GM23248 (cell line): ENCODE data around the gene NKX1-1. TPM values are rescaled to one million over a fixed set of nuclear protein-coding genes. Genes with fewer than 3 reads are reported as not detected.

ENCODE experiments used
- DNase-seq: peaks from one replicate; pipeline ENCODE4 v3.0.0-alpha.2; 2015
- H2AFZ ChIP-seq: fragments of 200-600 bp; sonication (generic); 2 replicates; pipeline ENCODE4 v1.6.1; 2016; ENCODE audit warnings: antibody characterized with exemption
- H3F3A ChIP-seq: fragments of 200-600 bp; sonication (generic); 2 replicates; pipeline ENCODE4 v1.6.1; 2016; ENCODE audit warnings: mild to moderate bottlenecking, antibody characterized with exemption, mixed run types; ENCODE audit not compliant: insufficient read depth
- H3K27ac ChIP-seq: fragments of 200-600 bp; sonication (generic); 2 replicates; pipeline ENCODE4 v1.5.1; 2016; ENCODE audit warnings: mild to moderate bottlenecking
- H3K27me3 ChIP-seq: fragments of 200-600 bp; sonication (generic); replicated peaks from 2 replicates; pipeline ENCODE4 v1.6.1; 2016; ENCODE audit warnings: mild to moderate bottlenecking; ENCODE audit not compliant: insufficient read depth
- H3K36me3 ChIP-seq: fragments of 200-600 bp; sonication (generic); 2 replicates; pipeline ENCODE4 v1.6.1; 2016; ENCODE audit warnings: low read depth, mild to moderate bottlenecking
- H3K4me1 ChIP-seq: fragments of 200-600 bp; sonication (generic); 2 replicates; pipeline ENCODE4 v1.6.1; 2016; ENCODE audit warnings: mild to moderate bottlenecking; ENCODE audit not compliant: insufficient read depth
- H3K4me2 ChIP-seq: fragments of 200-600 bp; sonication (generic); one replicate; pipeline ENCODE4 v1.6.1; 2016; ENCODE audit warnings: mild to moderate bottlenecking; ENCODE audit not compliant: unreplicated experiment
- H3K4me3 ChIP-seq: fragments of 200-600 bp; sonication (generic); 2 replicates; pipeline ENCODE4 v1.5.1; 2016; ENCODE audit warnings: mild to moderate bottlenecking
- H3K79me2 ChIP-seq: fragments of 200-600 bp; sonication (generic); 2 replicates; pipeline ENCODE4 v1.6.1; 2016; ENCODE audit warnings: mild to moderate bottlenecking; ENCODE audit not compliant: insufficient read depth
- H3K9ac ChIP-seq: fragments of 200-600 bp; sonication (generic); 2 replicates; pipeline ENCODE4 v1.6.1; 2016; ENCODE audit warnings: mild to moderate bottlenecking
- H3K9me2 ChIP-seq: fragments of 200-600 bp; sonication (generic); 2 replicates; pipeline ENCODE4 v1.6.1; 2016; ENCODE audit warnings: mixed run types, mild to moderate bottlenecking, moderate library complexity; ENCODE audit not compliant: insufficient read depth
- H3K9me3 ChIP-seq: fragments of 200-600 bp; sonication (generic); one replicate; pipeline ENCODE4 v1.6.1; 2017; ENCODE audit warnings: low read depth
- H4K20me1 ChIP-seq: fragments of 200-600 bp; sonication (generic); 2 replicates; pipeline ENCODE4 v1.6.0; 2016; ENCODE audit not compliant: insufficient read depth
- EZH2 ChIP-seq: fragments of 200-600 bp; sonication (generic); IDR thresholded peaks from 2 replicates; pipeline ENCODE4 v1.6.1; 2018; ENCODE audit warnings: antibody characterized with exemption, mild to moderate bottlenecking; ENCODE audit not compliant: insufficient read depth, poor library complexity, severe bottlenecking
- EZH2phosphoT487 ChIP-seq: fragments of 200-600 bp; sonication (generic); IDR thresholded peaks from 2 replicates; pipeline ENCODE4 v1.6.1; 2018; ENCODE audit warnings: antibody characterized with exemption, moderate library complexity, mild to moderate bottlenecking, low read depth; ENCODE audit not compliant: insufficient read depth
- WGBS, 2 experiments: methylation state at CpG; one replicate each; pipeline ENCODE4 v1.1.6; 2015 to 2017; ENCODE audit warnings: low lambda C conversion rate in 2 of 2, low coverage in 1 of 2; ENCODE audit errors: missing lambda C conversion rate in 2 of 2; 5-methylcytosine and 5-hydroxymethylcytosine counted together
- in situ Hi-C: fragments of 300-500 bp; cut with MboI; formaldehyde crosslinking; loops from 2 replicates; pipeline ENCODE4 v1.15.0; 2020
- polyA plus RNA-seq: library from polyadenylated mRNA; unstranded; fragments of >200 nt; fragmentation: Nextera tagmentation; extraction: Ambion mirVana; gene quantifications from 2 replicates; pipeline ENCODE4 v1.2.1, GENCODE V29; 2016
- total RNA-seq: library from RNA; depleted of rRNA; stranded (reverse); fragments of >200 nt; shearing (Covaris generic); gene quantifications from 2 replicates; pipeline ENCODE4 v1.2.3, GENCODE V29; 2014

Gene NKX1-1
- total and polyA plus RNA-seq, 2 experiments from 2014 or later: not detected

- Histone ChIP-seq H3K4me3 (no peak overlapping the region), H3K4me2 (no peak overlapping the region), H3F3A (no peaks in the 10 kb centered on the region), H3K9me3 (no peaks in the 10 kb centered on the region), H3K4me1 (no peaks in the 10 kb centered on the region), H3K79me2 (no peaks in the 10 kb centered on the region), H3K36me3 (no peaks in the 10 kb centered on the region), H3K27ac (no peak overlapping the region), H3K9ac (no peak overlapping the region), H4K20me1 (no peaks in the 10 kb centered on the region), H3K27me3 (peaks cover 48% of the 10 kb centered on the region), H2AFZ (no peak overlapping the region), H3K9me2 (no peaks in the 10 kb centered on the region)
- 8 to 9% methylated on average over 22 of the region's 22 CpGs for WGBS, 2 experiments
- in situ Hi-C loops: no loop called here
- DNase-seq: no peak
- 0 out of 2 replicates have a peak, but pooled peaks have one; percentile 15 for TF ChIP-seq EZH2phosphoT487
- TF ChIP-seq EZH2: no peak
Observed at GRCh38 chr4:1408418-1408817, 2.2 kb upstream of the NKX1-1 start.

GRCh38 chr4:1407657-1408333 is 1.6 kb upstream of the NKX1-1 start:
- no peaks in the 10 kb centered on the region for H3K36me3 ChIP-seq
- no peak overlapping the region for H3K9ac ChIP-seq
- H3K79me2 ChIP-seq: no peaks in the 10 kb centered on the region
- no peaks in the 10 kb centered on the region for H3F3A ChIP-seq
- WGBS, 2 experiments: 4 to 5% methylated on average over 45 to 51 of the region's 53 CpGs
- H3K4me1 ChIP-seq: no peaks in the 10 kb centered on the region
- no peaks in the 10 kb centered on the region for H3K9me3 ChIP-seq
- no peak overlapping the region for H2AFZ ChIP-seq
- peaks cover 50% of the 10 kb centered on the region for H3K27me3 ChIP-seq
- no peak overlapping the region for H3K4me3 ChIP-seq
- H3K4me2 ChIP-seq: no peak overlapping the region
- H3K27ac ChIP-seq: no peak overlapping the region
- no peaks in the 10 kb centered on the region for H4K20me1 ChIP-seq
- TF ChIP-seq EZH2phosphoT487 (no peak), EZH2 (peak; percentile 43)
- no peak for DNase-seq
- no peaks in the 10 kb centered on the region for H3K9me2 ChIP-seq
- in situ Hi-C loops: no loop called here

GRCh38 chr4:1406981-1407656 is 877 bp upstream of the NKX1-1 start:
- no peaks in the 10 kb centered on the region for H3K79me2 ChIP-seq
- no peak overlapping the region for H3K27ac ChIP-seq
- peak; percentile 79 for TF ChIP-seq EZH2
- no peak for TF ChIP-seq EZH2phosphoT487
- H3K4me1 ChIP-seq: no peaks in the 10 kb centered on the region
- no peaks in the 10 kb centered on the region for H3K36me3 ChIP-seq
- WGBS, 2 experiments: 10 to 13% methylated on average over 39 to 46 of the region's 50 CpGs
- H3K9me2 ChIP-seq: no peaks in the 10 kb centered on the region
- no peak overlapping the region for H2AFZ ChIP-seq
- H3K27me3 ChIP-seq: peaks cover 57% of the 10 kb centered on the region
- in situ Hi-C loops: no loop called here
- no peaks in the 10 kb centered on the region for H3K9me3 ChIP-seq
- H3F3A ChIP-seq: no peaks in the 10 kb centered on the region
- H4K20me1 ChIP-seq: no peaks in the 10 kb centered on the region
- no peak overlapping the region for H3K4me3 ChIP-seq
- no peak overlapping the region for H3K9ac ChIP-seq
- DNase-seq: no peak
- no peak overlapping the region for H3K4me2 ChIP-seq

GRCh38 chr4:1405636-1406393 is 427 bp downstream of the NKX1-1 start:
- no peak overlapping the region for H3K9ac ChIP-seq
- no peak overlapping the region for H3K4me3 ChIP-seq
- in situ Hi-C loops: no loop called here
- no peaks in the 10 kb centered on the region for H3K79me2 ChIP-seq
- WGBS, 2 experiments: 2 to 4% methylated on average over 42 to 61 of the region's 90 CpGs
- no peaks in the 10 kb centered on the region for H3K9me2 ChIP-seq
- H3K4me1 ChIP-seq: no peaks in the 10 kb centered on the region
- H3F3A ChIP-seq: no peaks in the 10 kb centered on the region
- DNase-seq: no peak
- H2AFZ ChIP-seq: no peak overlapping the region
- H3K9me3 ChIP-seq: no peaks in the 10 kb centered on the region
- peaks cover 68% of the 10 kb centered on the region for H3K27me3 ChIP-seq
- no peak overlapping the region for H3K4me2 ChIP-seq
- TF ChIP-seq EZH2phosphoT487 (no peak; the same call in 1 of the 2 replicates), EZH2 (peak; percentile 81)
- no peaks in the 10 kb centered on the region for H3K36me3 ChIP-seq
- no peak overlapping the region for H3K27ac ChIP-seq
- no peaks in the 10 kb centered on the region for H4K20me1 ChIP-seq
